Measurements from ENCODE around the gene CLTC. TPM values are rescaled to one million over a fixed set of nuclear protein-coding genes. Genes with fewer than 3 reads are reported as not detected.
A peak's percentile ranks its signal among the peaks of the same experiment; 100 is the strongest.
"Not testable (repeated sequence)": the region's sequence is repeated elsewhere in the genome, so short reads cannot be mapped to it uniquely, and the experiment has no call there.

CLTC gene
- polyA plus RNA-seq, 1 donor = 183 TPM

DNA sequence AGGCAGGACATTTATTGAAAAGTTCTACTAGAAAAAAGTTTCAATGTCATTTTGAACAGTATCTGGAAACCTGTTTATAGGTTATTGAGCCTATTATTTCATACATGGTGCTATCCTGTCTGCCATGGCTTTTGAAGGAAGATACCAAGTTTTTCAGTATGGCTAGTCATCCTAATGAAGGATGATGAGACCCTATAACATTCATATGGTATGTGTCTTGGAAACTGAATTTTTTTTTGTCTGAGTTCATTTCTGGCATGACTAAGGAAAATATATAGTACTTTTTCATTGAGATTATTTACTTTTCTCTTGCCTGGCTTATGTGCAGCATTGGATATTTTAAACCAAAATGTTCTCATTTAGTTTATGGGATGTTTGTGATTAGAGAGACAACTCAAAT is 30.2 kb downstream of the CLTC start:
- Histone ChIP-seq H3K9me3 (ENCODE audit: control insufficient read depth, low read depth, low read length) (peaks cover 4% of the 10 kb centered on the region), H3K4me3 (ENCODE audit: low read length) (no peak overlapping the region), H3K27me3 (ENCODE audit: control insufficient read depth, insufficient read depth, low read length) (no peaks in the 10 kb centered on the region), H3K4me1 (ENCODE audit: control insufficient read depth, insufficient read depth, low read length) (no peaks in the 10 kb centered on the region), H3K27ac (ENCODE audit: low read length) (no peak overlapping the region), H3K36me3 (ENCODE audit: control insufficient read depth, insufficient read depth, low read length) (peaks cover 69% of the 10 kb centered on the region)
- DNase-seq = no peak

DNA sequence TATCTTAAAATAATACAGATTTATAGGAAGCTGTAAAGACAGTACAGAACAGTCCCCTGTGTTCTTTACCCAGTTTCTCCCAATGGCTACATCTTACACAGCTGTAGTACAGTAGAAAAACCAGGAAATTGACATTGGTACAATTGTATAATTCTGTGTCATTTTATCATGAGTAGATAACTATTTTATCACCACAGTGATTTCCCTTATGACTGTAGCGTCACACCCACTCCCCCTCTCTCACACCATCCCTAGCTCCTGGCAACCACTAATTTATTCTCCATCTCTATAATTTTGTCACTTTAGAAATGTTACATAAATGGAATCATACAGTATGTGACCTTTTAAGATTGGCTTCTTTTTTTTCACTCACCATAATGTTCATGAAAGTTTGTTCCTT is 30.9 kb downstream of the CLTC start:
- H3K27ac ChIP-seq (ENCODE audit: low read length) = no peak overlapping the region
- peaks cover 72% of the 10 kb centered on the region for H3K36me3 ChIP-seq (ENCODE audit: control insufficient read depth, insufficient read depth, low read length)
- no peaks in the 10 kb centered on the region for H3K4me1 ChIP-seq (ENCODE audit: control insufficient read depth, insufficient read depth, low read length)
- WGBS (ENCODE audit: insufficient coverage, low lambda C conversion rate) = 100% methylated on average over 1 of the region's 1 CpG
- no peaks in the 10 kb centered on the region for H3K27me3 ChIP-seq (ENCODE audit: control insufficient read depth, insufficient read depth, low read length)
- H3K4me3 ChIP-seq (ENCODE audit: low read length) = no peak overlapping the region
- no peak for DNase-seq
- H3K9me3 ChIP-seq (ENCODE audit: control insufficient read depth, low read depth, low read length) = peaks cover 4% of the 10 kb centered on the region

DNA sequence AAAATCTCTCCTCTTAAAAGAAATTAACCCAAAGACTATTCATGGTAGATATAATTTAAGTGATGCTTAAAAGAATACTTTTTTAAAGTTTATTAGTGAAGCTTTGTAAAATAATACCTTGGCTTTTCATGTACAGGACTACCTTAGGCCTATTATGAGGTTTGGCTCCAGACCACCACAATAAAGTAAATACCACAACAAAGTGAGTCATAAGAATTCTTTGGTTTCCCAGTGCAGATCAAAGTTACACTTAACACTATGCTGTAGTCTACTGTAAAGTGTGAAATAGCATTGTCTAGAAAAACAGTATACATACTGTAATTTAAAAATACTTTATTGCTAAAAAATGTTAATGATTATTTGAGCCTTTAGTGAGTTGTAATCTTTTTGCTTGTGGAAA is 31.7 kb downstream of the CLTC start:
- Histone ChIP-seq H3K27ac (ENCODE audit: low read length) (no peak overlapping the region), H3K4me3 (ENCODE audit: low read length) (no peak overlapping the region), H3K9me3 (ENCODE audit: control insufficient read depth, low read depth, low read length) (peaks cover 4% of the 10 kb centered on the region), H3K4me1 (ENCODE audit: control insufficient read depth, insufficient read depth, low read length) (no peaks in the 10 kb centered on the region), H3K27me3 (ENCODE audit: control insufficient read depth, insufficient read depth, low read length) (no peaks in the 10 kb centered on the region), H3K36me3 (ENCODE audit: control insufficient read depth, insufficient read depth, low read length) (peaks cover 74% of the 10 kb centered on the region)
- DNase-seq = no peak

DNA sequence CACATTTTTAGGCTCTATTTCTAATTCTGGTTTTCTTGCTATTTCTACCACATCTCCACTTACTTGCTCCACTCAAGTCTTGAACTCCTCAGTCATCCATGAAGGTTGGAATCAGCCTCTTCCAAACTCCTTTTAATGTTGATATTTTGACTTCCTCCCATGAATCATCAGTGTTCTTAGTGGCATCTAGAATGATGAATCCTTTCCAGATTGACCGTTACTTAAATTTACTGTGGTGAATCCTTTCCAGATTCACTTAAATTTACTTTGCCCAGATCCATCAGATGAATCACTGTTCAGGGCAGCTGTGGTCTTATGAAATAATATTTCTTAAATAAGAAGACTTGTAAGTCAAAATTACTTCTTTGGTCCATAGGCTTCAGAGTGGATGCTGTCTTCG is 32.4 kb downstream of the CLTC start:
- Histone ChIP-seq H3K9me3 (ENCODE audit: control insufficient read depth, low read depth, low read length) (peaks cover 4% of the 10 kb centered on the region), H3K36me3 (ENCODE audit: control insufficient read depth, insufficient read depth, low read length) (peaks cover 72% of the 10 kb centered on the region), H3K4me1 (ENCODE audit: control insufficient read depth, insufficient read depth, low read length) (no peaks in the 10 kb centered on the region), H3K27ac (ENCODE audit: low read length) (no peak overlapping the region), H3K27me3 (ENCODE audit: control insufficient read depth, insufficient read depth, low read length) (no peaks in the 10 kb centered on the region), H3K4me3 (ENCODE audit: low read length) (no peak overlapping the region)
- no CpG with 5 or more reads among the region's 2 CpGs for WGBS (ENCODE audit: insufficient coverage, low lambda C conversion rate)
- no peak for DNase-seq

DNA sequence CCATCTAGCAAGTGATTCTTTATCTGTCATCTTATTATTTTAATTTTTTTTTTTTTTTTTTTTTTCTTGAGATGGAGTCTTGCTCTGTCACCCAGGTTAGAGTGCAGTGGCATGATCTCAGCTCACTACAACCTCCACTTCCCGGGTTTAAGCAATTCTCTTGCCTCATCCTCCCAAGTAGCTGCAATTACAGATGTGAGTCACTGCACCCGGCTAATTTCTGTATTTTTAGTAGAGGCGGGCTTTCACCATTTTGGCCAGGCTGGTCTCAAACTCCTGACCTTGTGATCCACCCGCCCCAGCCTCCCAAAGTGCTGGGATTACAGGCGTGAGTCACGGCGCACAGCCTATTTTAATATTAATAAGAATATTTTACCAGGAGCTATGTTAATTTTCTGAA is 36.9 kb downstream of the CLTC start:
- H3K36me3 ChIP-seq (ENCODE audit: control insufficient read depth, insufficient read depth, low read length) = peaks cover 67% of the 10 kb centered on the region
- not testable (repeated sequence) for H3K4me1 ChIP-seq (ENCODE audit: control insufficient read depth, insufficient read depth, low read length); H3K27me3 ChIP-seq (ENCODE audit: control insufficient read depth, insufficient read depth, low read length); DNase-seq; H3K4me3 ChIP-seq (ENCODE audit: low read length); H3K9me3 ChIP-seq (ENCODE audit: control insufficient read depth, low read depth, low read length); H3K27ac ChIP-seq (ENCODE audit: low read length)
- no CpG with 5 or more reads among the region's 7 CpGs for WGBS (ENCODE audit: insufficient coverage, low lambda C conversion rate)

DNA sequence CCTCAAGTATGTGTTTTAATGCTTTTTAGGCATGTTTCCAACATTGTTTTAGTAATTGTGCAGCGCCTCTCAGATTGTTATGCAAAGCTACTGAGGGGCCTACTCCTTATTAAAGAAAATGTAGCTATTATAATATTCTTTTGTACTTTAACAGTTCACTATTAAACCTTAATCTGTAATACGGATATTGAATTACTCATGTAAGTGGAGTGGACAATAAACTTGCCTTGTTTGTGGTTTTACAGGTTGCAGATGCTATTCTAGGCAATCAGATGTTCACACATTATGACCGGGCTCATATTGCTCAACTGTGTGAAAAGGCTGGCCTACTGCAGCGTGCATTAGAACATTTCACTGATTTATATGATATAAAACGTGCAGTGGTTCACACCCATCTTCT is 46.5 kb downstream of the CLTC start:
- Histone ChIP-seq H3K4me3 (ENCODE audit: low read length) (no peak overlapping the region), H3K9me3 (ENCODE audit: control insufficient read depth, low read depth, low read length) (no peaks in the 10 kb centered on the region), H3K27me3 (ENCODE audit: control insufficient read depth, insufficient read depth, low read length) (no peaks in the 10 kb centered on the region), H3K4me1 (ENCODE audit: control insufficient read depth, insufficient read depth, low read length) (peaks cover 3% of the 10 kb centered on the region), H3K36me3 (ENCODE audit: control insufficient read depth, insufficient read depth, low read length) (peaks cover 61% of the 10 kb centered on the region), H3K27ac (ENCODE audit: low read length) (no peak overlapping the region)
- WGBS (ENCODE audit: insufficient coverage, low lambda C conversion rate) = 100% methylated on average over 2 of the region's 5 CpGs
- DNase-seq = no peak

DNA sequence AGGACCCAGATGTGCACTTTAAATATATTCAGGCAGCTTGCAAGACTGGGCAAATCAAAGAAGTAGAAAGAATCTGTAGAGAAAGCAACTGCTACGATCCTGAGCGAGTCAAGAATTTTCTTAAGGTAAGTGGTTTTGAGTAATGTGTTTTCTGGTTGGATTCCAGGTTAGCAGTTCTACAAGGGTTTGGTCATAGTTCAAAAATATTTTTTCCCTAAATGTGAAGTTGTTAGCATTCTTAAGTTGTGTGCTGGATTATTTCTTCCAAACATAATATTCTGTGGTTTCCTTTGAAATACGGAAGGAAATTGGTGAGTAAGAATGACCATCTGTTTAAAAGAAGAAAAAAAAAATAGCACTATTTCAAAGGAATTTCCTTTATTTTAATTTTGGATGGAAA is 49.1 kb downstream of the CLTC start:
- Histone ChIP-seq H3K4me3 (ENCODE audit: low read length) (no peak overlapping the region), H3K27ac (ENCODE audit: low read length) (no peak overlapping the region), H3K36me3 (ENCODE audit: control insufficient read depth, insufficient read depth, low read length) (peaks cover 52% of the 10 kb centered on the region), H3K27me3 (ENCODE audit: control insufficient read depth, insufficient read depth, low read length) (no peaks in the 10 kb centered on the region), H3K9me3 (ENCODE audit: control insufficient read depth, low read depth, low read length) (no peaks in the 10 kb centered on the region), H3K4me1 (ENCODE audit: control insufficient read depth, insufficient read depth, low read length) (peaks cover 10% of the 10 kb centered on the region)
- no peak for DNase-seq
- 80% methylated on average over 3 of the region's 3 CpGs for WGBS (ENCODE audit: insufficient coverage, low lambda C conversion rate)

DNA sequence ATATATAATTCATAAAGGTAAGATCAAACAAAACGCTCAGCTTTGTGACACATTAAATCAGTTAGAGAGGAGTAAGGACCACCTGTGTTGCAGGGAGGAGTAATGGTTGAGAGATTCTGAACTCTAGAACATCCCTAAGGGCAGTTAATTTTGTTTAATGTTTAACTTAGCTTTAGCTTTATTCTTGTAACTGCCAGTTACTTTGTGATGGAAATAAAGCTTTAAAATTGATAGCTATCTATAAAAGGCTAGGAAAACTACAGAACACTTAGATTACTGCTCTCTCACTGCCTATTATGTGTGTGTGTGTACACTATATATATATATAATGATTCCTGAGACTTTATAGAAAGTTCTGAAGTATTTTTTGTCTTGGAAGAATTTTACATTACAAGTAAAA is 49.7 kb downstream of the CLTC start:
- peaks cover 52% of the 10 kb centered on the region for H3K36me3 ChIP-seq (ENCODE audit: control insufficient read depth, insufficient read depth, low read length)

DNA sequence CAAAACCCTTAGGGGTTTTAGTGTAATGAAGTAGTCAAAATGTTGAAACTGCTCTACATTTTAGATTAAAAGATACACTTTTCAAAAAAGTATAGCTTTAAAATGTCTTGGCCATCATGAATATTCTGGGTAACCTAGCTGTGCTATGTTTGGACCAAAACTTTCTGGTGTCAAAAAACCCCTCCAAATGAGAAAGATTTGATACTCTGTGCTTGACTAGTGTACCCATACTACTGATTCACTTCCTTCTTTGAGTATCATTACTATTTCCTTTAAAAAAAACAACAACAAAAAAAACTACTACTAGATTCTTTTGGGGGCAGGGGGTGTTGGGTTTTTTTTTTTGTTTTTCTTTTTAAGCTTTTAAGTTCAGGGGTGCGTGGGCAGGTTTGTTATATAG is 50.2 kb downstream of the CLTC start:
- H3K27ac ChIP-seq (ENCODE audit: low read length) = no peak overlapping the region
- WGBS (ENCODE audit: insufficient coverage, low lambda C conversion rate) = 100% methylated on average over 1 of the region's 1 CpG
- no peaks in the 10 kb centered on the region for H3K27me3 ChIP-seq (ENCODE audit: control insufficient read depth, insufficient read depth, low read length)
- no peaks in the 10 kb centered on the region for H3K9me3 ChIP-seq (ENCODE audit: control insufficient read depth, low read depth, low read length)
- DNase-seq = no peak
- H3K4me1 ChIP-seq (ENCODE audit: control insufficient read depth, insufficient read depth, low read length) = peaks cover 10% of the 10 kb centered on the region
- H3K36me3 ChIP-seq (ENCODE audit: control insufficient read depth, insufficient read depth, low read length) = peaks cover 51% of the 10 kb centered on the region
- H3K4me3 ChIP-seq (ENCODE audit: low read length) = no peak overlapping the region

More for the DNA sequence above, 49.7 kb downstream of the CLTC start:
- peak in 1 of 2 donors; percentile 47 for DNase-seq
- no CpG with 5 or more reads among the region's 1 CpG for WGBS (ENCODE audit: insufficient coverage, low lambda C conversion rate)
- Histone ChIP-seq H3K9me3 (ENCODE audit: control insufficient read depth, low read depth, low read length) (no peaks in the 10 kb centered on the region), H3K4me3 (ENCODE audit: low read length) (no peak overlapping the region), H3K27ac (ENCODE audit: low read length) (no peak overlapping the region), H3K4me1 (ENCODE audit: control insufficient read depth, insufficient read depth, low read length) (peaks cover 10% of the 10 kb centered on the region), H3K27me3 (ENCODE audit: control insufficient read depth, insufficient read depth, low read length) (no peaks in the 10 kb centered on the region)

DNA sequence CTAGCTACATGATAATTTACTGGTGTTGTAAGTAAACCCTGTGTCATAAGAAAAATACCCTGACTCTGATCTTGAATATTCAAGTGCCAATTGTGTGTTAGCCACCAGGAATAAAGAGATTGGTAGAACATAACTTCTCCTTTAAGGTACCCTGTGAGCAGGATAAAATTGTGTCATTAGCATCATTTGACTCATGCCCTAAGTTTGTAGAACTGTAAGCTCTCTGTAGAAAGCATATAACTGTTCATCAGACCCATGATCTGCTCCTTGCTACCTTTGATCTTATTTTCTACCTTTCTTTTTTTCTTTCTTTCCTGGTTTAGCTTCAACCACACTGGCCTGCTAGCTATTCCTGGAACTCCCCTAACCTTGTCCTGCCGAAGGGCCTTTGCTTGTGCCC is 51.7 kb downstream of the CLTC start:
- DNase-seq = no peak
- H3K27ac ChIP-seq (ENCODE audit: low read length) = peak overlapping the region; percentile 16
- no peaks in the 10 kb centered on the region for H3K27me3 ChIP-seq (ENCODE audit: control insufficient read depth, insufficient read depth, low read length)
- no peaks in the 10 kb centered on the region for H3K9me3 ChIP-seq (ENCODE audit: control insufficient read depth, low read depth, low read length)
- no peak overlapping the region for H3K4me3 ChIP-seq (ENCODE audit: low read length)
- H3K4me1 ChIP-seq (ENCODE audit: control insufficient read depth, insufficient read depth, low read length) = peaks cover 10% of the 10 kb centered on the region
- no CpG with 5 or more reads among the region's 1 CpG for WGBS (ENCODE audit: insufficient coverage, low lambda C conversion rate)
- peaks cover 49% of the 10 kb centered on the region for H3K36me3 ChIP-seq (ENCODE audit: control insufficient read depth, insufficient read depth, low read length)

DNA sequence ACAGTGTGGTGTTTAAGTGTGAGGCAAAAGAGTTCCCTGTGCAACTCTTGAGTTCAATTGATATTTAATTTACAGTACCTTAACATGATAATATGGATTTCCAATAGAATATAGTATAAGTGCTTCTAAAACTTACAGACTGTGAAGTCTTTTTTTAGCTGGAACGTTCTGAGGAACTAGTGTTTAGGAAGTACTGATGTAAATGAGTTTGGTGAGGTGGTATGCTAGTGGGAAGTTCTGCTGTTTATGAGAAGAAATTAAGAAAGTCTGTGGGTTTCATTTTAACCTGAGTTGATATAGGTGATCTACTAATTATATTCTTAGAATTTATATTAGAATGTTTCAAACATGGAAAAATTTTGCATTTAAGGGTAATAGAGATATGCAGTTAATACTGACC is 55.5 kb downstream of the CLTC start:
- no peak for DNase-seq
- peaks cover 10% of the 10 kb centered on the region for H3K4me1 ChIP-seq (ENCODE audit: control insufficient read depth, insufficient read depth, low read length)
- H3K27me3 ChIP-seq (ENCODE audit: control insufficient read depth, insufficient read depth, low read length) = no peaks in the 10 kb centered on the region
- WGBS (ENCODE audit: insufficient coverage, low lambda C conversion rate) = 100% methylated on average over 1 of the region's 1 CpG
- no peak overlapping the region for H3K4me3 ChIP-seq (ENCODE audit: low read length)
- no peak overlapping the region for H3K27ac ChIP-seq (ENCODE audit: low read length)
- H3K9me3 ChIP-seq (ENCODE audit: control insufficient read depth, low read depth, low read length) = no peaks in the 10 kb centered on the region
- peaks cover 57% of the 10 kb centered on the region for H3K36me3 ChIP-seq (ENCODE audit: control insufficient read depth, insufficient read depth, low read length)

Measured in large intestine (tissue), 3 donors.